Measurements from ENCODE around the gene DMBT1.

DNA sequence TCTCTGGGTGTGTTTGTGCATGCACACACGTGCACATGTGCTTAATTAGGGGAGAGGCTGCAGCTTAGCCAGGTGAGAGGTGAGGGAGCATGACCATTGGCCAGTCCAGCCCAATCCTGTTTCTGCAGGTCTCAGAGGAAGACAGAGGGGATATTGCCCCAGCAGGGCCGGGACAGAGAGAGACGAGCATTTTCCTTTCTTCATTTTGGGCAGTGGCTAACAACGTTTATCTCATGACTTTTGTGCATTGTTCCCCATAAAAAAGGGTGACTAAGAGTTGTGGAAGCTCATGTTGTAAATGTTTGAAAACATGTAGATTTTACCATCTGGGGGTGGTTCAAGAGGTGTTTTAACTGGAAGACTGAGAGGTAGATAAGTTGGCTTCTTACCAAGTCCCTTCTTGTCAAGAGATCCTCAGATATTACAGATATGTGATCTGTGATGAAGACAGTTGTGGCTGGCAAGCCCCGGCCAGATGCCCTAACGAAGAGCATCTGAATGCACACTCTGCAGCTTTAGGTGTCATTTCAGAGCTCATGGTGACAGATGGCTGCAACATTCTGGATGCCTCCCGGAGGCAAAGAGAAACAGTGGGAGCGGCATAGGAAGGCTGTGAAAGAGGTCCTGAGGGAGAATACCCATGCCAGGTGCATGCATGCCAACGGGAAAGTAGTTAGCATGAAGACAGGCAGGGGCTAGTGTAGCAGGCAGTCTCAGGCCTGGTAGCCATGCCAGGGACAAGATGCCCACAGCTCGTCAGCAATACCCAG is 16.7 kb upstream of the DMBT1 start:
- TF ChIP-seq, protein P1, sequence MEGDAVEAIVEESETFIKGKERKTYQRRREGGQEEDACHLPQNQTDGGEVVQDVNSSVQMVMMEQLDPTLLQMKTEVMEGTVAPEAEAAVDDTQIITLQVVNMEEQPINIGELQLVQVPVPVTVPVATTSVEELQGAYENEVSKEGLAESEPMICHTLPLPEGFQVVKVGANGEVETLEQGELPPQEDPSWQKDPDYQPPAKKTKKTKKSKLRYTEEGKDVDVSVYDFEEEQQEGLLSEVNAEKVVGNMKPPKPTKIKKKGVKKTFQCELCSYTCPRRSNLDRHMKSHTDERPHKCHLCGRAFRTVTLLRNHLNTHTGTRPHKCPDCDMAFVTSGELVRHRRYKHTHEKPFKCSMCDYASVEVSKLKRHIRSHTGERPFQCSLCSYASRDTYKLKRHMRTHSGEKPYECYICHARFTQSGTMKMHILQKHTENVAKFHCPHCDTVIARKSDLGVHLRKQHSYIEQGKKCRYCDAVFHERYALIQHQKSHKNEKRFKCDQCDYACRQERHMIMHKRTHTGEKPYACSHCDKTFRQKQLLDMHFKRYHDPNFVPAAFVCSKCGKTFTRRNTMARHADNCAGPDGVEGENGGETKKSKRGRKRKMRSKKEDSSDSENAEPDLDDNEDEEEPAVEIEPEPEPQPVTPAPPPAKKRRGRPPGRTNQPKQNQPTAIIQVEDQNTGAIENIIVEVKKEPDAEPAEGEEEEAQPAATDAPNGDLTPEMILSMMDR (IDR thresholded peaks at IDR 0.05): no peak
- TF ChIP-seq EZH2phosphoT487 (IDR thresholded peaks at IDR 0.05) (no peak), EZH2 (IDR thresholded peaks at IDR 0.05) (no peak)
